GM19193 (cell line): ENCODE results near the gene TPM4.

Experiments used
- POLR2A ChIP-seq: IDR thresholded peaks from 4 replicates; pipeline ENCODE4 v1.6.1; 2011; ENCODE audit not compliant: insufficient read depth, insufficient read length; ENCODE audit errors: extremely low read depth

The TPM4 gene

GRCh38 chr19:16039081-16039480, 37.2 kb upstream of the TPM4 start:
- no peak for TF ChIP-seq POLR2A

DNA sequence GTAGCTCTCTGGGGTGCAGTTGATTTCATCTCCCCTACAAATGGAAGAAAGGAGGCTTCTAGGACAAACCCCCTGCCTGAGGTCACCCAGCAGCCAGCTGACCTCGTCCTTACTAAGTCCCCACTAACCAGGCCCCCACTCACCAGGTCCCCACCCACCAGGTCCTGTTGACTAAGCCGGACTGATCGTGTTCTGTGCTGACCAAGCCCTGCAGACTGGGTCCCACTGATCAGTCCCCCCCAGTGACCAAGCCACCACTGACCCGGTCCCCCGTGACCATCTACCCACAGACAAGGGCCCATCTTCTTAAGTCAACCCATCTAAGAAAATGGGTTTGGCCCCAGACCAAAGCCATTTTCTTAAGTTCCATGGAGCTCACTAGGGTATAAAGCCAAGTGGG, 36.8 kb upstream of the TPM4 start:
- TF ChIP-seq POLR2A, result no peak

DNA sequence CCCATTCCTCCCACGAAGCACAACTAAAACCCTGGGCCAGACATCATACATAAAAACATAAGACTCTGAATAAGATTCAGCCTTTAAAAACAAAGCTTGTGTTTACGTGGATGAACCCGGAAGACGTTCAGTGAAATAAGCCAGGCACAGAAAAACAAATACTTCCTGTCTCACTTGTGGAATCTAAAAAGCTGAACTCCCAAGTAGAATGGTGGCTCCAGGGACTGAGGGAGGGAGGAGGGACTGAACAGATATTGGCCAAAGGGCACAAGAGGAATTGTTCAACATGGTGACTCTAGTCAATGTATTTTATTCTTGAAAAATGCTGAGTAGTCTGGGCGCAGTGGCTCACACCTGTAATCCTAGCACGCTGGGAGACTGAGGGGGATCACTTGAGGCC, 35.7 kb upstream of the TPM4 start:
- no peak for TF ChIP-seq POLR2A

DNA sequence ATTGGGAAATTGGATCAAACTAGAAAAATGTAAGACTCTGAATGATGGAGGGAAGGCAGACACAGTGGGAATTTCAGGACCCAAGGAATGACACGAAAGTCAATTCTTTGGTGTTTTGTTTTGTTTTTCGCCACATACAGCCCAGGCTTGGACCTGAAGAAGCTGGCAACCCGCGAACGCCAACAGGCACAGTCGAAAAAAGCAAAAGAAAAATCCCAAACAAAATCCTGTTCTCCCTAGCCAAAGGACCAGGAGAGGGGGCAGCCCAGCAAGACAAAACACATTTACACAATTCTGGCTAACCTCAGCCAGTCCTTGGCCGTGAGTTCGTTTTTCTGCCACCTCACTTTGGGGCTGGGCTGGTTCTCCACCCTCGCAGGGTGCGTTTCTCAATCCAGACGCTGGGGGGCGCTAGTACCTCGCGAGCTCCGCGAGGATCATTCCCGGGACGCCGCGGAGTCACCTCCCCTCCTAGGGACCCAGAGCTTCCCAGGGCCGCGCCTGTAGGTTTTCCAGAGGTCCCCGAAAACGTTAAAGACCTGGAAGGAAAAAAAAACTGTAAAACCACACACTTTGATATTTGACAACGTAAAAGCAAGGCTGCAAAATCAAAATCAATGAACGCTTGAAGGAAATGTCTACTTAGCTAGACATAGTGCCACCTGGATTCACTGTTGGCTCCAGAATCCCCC, 34.9 kb upstream of the TPM4 start:
- TF ChIP-seq POLR2A, result no peak

- no peak for TF ChIP-seq POLR2A
Observed at GRCh38 chr19:16041991-16042386, 34.3 kb upstream of the TPM4 start.

GRCh38 chr19:16042533-16043085, 33.7 kb upstream of the TPM4 start:
- TF ChIP-seq POLR2A, result no peak

DNA sequence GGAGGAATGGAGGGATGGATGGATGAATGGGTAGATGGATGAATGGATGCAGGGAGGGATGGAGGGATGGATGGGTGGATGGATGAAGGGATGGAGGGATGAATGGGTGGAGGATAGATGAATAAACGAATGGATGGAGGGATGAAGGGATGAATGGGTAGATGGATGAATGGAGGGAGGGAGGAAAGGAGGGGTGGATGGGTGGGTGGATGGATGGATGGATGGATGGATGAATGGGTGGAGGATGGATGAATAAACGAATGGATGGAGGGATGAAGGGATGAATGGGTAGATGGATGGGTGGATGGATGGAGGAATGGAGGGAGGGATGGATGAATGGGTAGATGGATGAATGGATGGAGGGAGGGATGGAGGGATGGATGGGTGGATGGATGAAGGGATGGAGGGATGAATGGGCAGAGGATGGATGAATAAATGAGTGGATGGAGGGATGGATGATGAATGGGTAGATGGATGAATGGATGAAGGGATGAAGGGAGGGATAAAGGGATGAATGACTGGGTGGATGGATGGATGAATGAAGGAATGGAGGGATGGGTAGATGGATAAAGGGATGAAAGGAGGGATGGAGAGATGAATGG, 33.0 kb upstream of the TPM4 start:
- TF ChIP-seq POLR2A, result no peak

DNA sequence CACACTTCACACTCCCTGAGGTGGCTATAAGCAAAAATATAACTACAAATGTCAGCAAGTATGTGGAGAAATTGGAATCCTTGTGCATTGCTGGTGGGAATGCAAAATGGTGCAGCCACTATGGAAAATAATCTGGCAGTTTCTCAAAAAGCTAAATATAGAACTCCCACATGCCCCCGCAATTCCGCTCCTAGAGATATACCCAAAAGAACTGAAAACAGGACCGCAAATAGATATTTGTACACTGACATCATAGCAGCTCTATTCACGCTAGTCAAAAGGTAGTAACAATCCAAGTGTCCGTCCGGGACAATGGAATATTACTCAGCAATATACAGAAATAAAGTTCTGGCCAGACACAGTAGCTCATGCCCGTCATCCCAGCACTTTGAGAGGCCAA, 31.5 kb upstream of the TPM4 start:
- TF ChIP-seq POLR2A, result no peak

- TF ChIP-seq POLR2A, result no peak
Observed at GRCh38 chr19:16045171-16045570, 31.1 kb upstream of the TPM4 start.

GRCh38 chr19:16045893-16046292, 30.4 kb upstream of the TPM4 start:
- no peak for TF ChIP-seq POLR2A

GRCh38 chr19:16048583-16048982, 27.7 kb upstream of the TPM4 start:
- TF ChIP-seq POLR2A, result no peak

DNA sequence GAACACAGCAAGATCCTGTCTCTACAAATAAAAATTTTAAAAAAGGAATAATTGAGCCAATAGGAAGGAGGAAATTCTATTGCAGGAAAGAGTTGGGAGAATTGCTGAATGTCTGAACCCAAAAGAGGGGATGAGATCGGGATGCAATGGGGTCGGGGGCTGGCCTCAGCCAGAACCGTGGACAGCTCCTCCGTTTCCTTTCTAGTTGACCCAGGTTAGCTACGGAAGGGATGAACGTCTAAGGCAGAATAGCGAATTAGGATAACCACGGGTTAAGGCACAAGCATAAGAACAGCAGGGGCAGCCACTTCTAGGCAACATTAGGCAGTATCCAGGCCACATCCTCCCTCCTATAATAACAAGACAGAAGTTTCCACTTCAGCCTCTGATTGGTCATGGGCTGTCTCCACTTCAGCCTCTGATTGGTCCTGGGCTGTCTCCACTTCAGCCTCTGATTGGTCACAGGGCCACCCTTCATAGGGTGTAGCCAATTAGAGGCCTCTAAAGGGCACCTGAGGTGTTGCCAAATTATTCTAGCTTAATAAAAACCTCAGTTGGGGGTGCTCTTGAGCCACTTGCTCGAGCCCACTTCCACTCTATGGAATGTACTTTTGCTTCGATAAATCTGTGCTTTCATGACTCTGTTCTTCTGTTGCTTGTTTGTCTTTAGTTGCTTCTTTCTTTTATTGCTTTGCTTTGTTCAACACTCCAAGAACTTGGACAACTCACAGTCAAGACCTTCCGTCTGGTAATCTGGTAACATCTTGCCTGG, 24.9 kb upstream of the TPM4 start:
- no peak for TF ChIP-seq POLR2A

GRCh38 chr19:16052353-16052752, 23.9 kb upstream of the TPM4 start:
- TF ChIP-seq POLR2A, result no peak

- no peak for TF ChIP-seq POLR2A
Observed at GRCh38 chr19:16057062-16057461, 19.2 kb upstream of the TPM4 start.

- no peak for TF ChIP-seq POLR2A
Observed at GRCh38 chr19:16060294-16060693, 16.0 kb upstream of the TPM4 start.

DNA sequence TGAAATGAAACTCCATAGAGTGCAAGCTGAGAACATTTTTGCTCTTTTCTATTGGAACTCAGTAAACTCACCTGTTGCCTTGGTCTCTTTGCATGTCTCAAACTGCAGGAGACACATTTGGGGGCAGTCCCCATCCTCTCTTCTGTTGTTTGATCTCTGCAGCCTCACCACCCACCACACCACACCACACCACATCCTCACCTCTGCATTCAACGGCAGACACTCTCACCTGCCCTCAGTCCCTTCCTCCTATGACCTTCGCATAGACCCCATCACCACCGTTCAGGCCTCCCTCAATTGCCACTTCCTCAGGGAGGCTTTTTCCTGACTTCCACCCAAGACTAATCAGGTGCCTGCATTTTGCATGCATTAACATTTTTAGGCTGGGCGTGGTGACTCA, 14.4 kb upstream of the TPM4 start:
- no peak for TF ChIP-seq POLR2A
